Measurements from ENCODE around the gene RASGRF2. TPM values are rescaled to one million over a fixed set of nuclear protein-coding genes. Genes with fewer than 3 reads are reported as not detected.
"Not testable (repeated sequence)": the region's sequence is repeated elsewhere in the genome, so short reads cannot be mapped to it uniquely, and the experiment has no call there.

The RASGRF2 gene
- total and polyA plus RNA-seq, 11 donors, result 3.6 to 16.6 (median 6.3) TPM

- intact Hi-C loops (cut with DNase I), result no loop called here
- H3K27me3 ChIP-seq, result no peaks in the 10 kb centered on the region
- WGBS, 4 donors, result 48 to 96% (median 84%) methylated on average over 2 of the region's 2 CpGs
Observed at GRCh38 chr5:81052325-81052724, 92.2 kb downstream of the RASGRF2 start.

GRCh38 chr5:81053282-81053681 is 93.1 kb downstream of the RASGRF2 start:
- H3K4me1 ChIP-seq; H3K27me3 ChIP-seq; intact Hi-C loops (cut with DNase I); ATAC-seq; H3K27ac ChIP-seq; H3K4me3 ChIP-seq; DNase-seq; H3K36me3 ChIP-seq; H3K9me3 ChIP-seq: not testable (repeated sequence)
- WGBS, 4 donors, result 75 to 94% (median 88%) methylated on average over 4 of the region's 4 CpGs

More at GRCh38 chr5:81052325-81052724, 92.2 kb downstream of the RASGRF2 start:
- Histone ChIP-seq H3K9me3 (peaks cover 0 to 5% (median 0%) of the 10 kb centered on the region in 12 donors), H3K4me3 (no peak overlapping the region), H3K36me3 (no peaks in the 10 kb centered on the region), H3K27ac (no peak overlapping the region), H3K4me1 (no peaks in the 10 kb centered on the region)
- TF ChIP-seq CTCF (IDR thresholded peaks at IDR 0.05) (no peak), POLR2A (IDR thresholded peaks at IDR 0.05) (no peak)
- ATAC-seq, result no peak
- DNase-seq, result no peak

GRCh38 chr5:81058121-81058520 is 98.0 kb downstream of the RASGRF2 start:
- H3K4me3 ChIP-seq, result no peak overlapping the region
- intact Hi-C loops (cut with DNase I), result no loop called here
- TF ChIP-seq CTCF (IDR thresholded peaks at IDR 0.05), result no peak
- no peak for TF ChIP-seq POLR2A (IDR thresholded peaks at IDR 0.05)
- H3K4me1 ChIP-seq, result no peaks in the 10 kb centered on the region
- ATAC-seq (no peak), DNase-seq (no peak)
- H3K27ac ChIP-seq, result no peak overlapping the region
- no peaks in the 10 kb centered on the region for H3K27me3 ChIP-seq
- 81 to 91% (median 85%) methylated on average over 1 of the region's 1 CpG for WGBS, 4 donors
- no peaks in the 10 kb centered on the region for H3K36me3 ChIP-seq
- peaks cover 0 to 3% (median 0%) of the 10 kb centered on the region in 12 donors for H3K9me3 ChIP-seq

GRCh38 chr5:81065492-81065891 is 105.3 kb downstream of the RASGRF2 start:
- Histone ChIP-seq H3K27me3 (no peaks in the 10 kb centered on the region), H3K4me3 (no peak overlapping the region), H3K9me3 (peaks cover 0 to 8% (median 0%) of the 10 kb centered on the region in 12 donors), H3K27ac (peak overlapping the region in 10 of 12 donors; percentile 3 to 74 (median 32)), H3K36me3 (no peaks in the 10 kb centered on the region), H3K4me1 (peaks cover 0 to 11% (median 0%) of the 10 kb centered on the region in 12 donors)
- 55 to 67% (median 66%) methylated on average over 2 to 3 of the region's 3 CpGs for WGBS, 4 donors
- ATAC-seq, result no peak
- intact Hi-C loops (cut with DNase I), result loop anchor here in 4 of 10 donors (5.0 to 10.0 kb wide), 2 partner anchors 101 to 103 kb away; partner anchors contain the start of gene RASGRF2 (in 4 of the 4)
- no peak for DNase-seq
- TF ChIP-seq POLR2A (IDR thresholded peaks at IDR 0.05) (no peak), CTCF (IDR thresholded peaks at IDR 0.05) (no peak)

- intact Hi-C loops (cut with DNase I), result loop anchor here in 4 of 10 donors (5.0 to 10.0 kb wide), 2 partner anchors 101 to 104 kb away; partner anchors contain the start of gene RASGRF2 (in 4 of the 4)
- H3K9me3 ChIP-seq, result peaks cover 0 to 8% (median 0%) of the 10 kb centered on the region in 12 donors
- H3K27ac ChIP-seq, result peak overlapping the region in 5 of 12 donors; percentile 30 to 74 (median 34)
- ATAC-seq (no peak), DNase-seq (no peak)
- WGBS, 4 donors, result 88 to 93% (median 92%) methylated on average over 4 of the region's 4 CpGs
- H3K36me3 ChIP-seq, result no peaks in the 10 kb centered on the region
- peaks cover 0 to 11% (median 0%) of the 10 kb centered on the region in 12 donors for H3K4me1 ChIP-seq
- no peak overlapping the region for H3K4me3 ChIP-seq
- no peaks in the 10 kb centered on the region for H3K27me3 ChIP-seq
- no peak for TF ChIP-seq CTCF (IDR thresholded peaks at IDR 0.05)
- no peak for TF ChIP-seq POLR2A (IDR thresholded peaks at IDR 0.05)
Observed at GRCh38 chr5:81066102-81066501, 105.9 kb downstream of the RASGRF2 start.
